SK-N-SH treated with all-trans-retinoic acid at 6 μM for 48 hours (cell line): Measurements from ENCODE around the gene DNAAF1.

ENCODE experiments used
- ARNTL ChIP-seq: fragments of 450-650 bp; formaldehyde crosslinking; IDR thresholded peaks from 2 replicates; pipeline ENCODE4 v1.5.0; 2020; ENCODE audit warnings: low read depth, mild to moderate bottlenecking, moderate library complexity, borderline replicate concordance
- CREB5 ChIP-seq: fragments of 250-450 bp; sonication (Bioruptor Pico); IDR thresholded peaks from 2 replicates; pipeline ENCODE4 v1.5.1; 2020; ENCODE audit warnings: low read depth, mild to moderate bottlenecking, moderate library complexity
- CSDC2 ChIP-seq: fragments of 250-450 bp; sonication (Bioruptor Pico); IDR thresholded peaks from 2 replicates; pipeline ENCODE4 v1.5.0; 2020; ENCODE audit warnings: mild to moderate bottlenecking, moderate library complexity
- ISL1 ChIP-seq: fragments of 250-450 bp; sonication (Bioruptor Pico); IDR thresholded peaks from 2 replicates; pipeline ENCODE4 v2.1.2; 2022; ENCODE audit warnings: mild to moderate bottlenecking, moderate library complexity
- PATZ1 ChIP-seq: fragments of 250-450 bp; sonication (Bioruptor Pico); IDR thresholded peaks from 2 replicates; pipeline ENCODE4 v1.8.0; 2020; ENCODE audit warnings: mild to moderate bottlenecking, moderate library complexity, borderline replicate concordance
- PPARA ChIP-seq: fragments of 250-450 bp; sonication (Bioruptor Pico); IDR thresholded peaks from 2 replicates; pipeline ENCODE4 v1.5.0; 2020; ENCODE audit warnings: mild to moderate bottlenecking, borderline replicate concordance
- RARB ChIP-seq: fragments of 250-450 bp; sonication (Bioruptor Pico); IDR thresholded peaks from 2 replicates; pipeline ENCODE4 v1.8.0; 2021; ENCODE audit warnings: mild to moderate bottlenecking, moderate library complexity
- TCF4 ChIP-seq: fragments of 250-450 bp; sonication (Bioruptor Pico); IDR thresholded peaks from 2 replicates; pipeline ENCODE4 v1.8.0; 2021; ENCODE audit warnings: mild to moderate bottlenecking, moderate library complexity, borderline replicate concordance
- TSHZ2 ChIP-seq: fragments of 250-450 bp; sonication (Bioruptor Pico); IDR thresholded peaks from 2 replicates; pipeline ENCODE4 v1.5.0; 2020; ENCODE audit warnings: mild to moderate bottlenecking, moderate library complexity
- ZC3H10 ChIP-seq: fragments of 250-450 bp; sonication (Bioruptor Pico); IDR thresholded peaks from 2 replicates; pipeline ENCODE4 v1.5.1; 2021; ENCODE audit warnings: mild to moderate bottlenecking, moderate library complexity
- ZFP3 ChIP-seq: fragments of 250-450 bp; sonication (Bioruptor Pico); IDR thresholded peaks from 2 replicates; pipeline ENCODE4 v1.5.0; 2020; ENCODE audit warnings: mild to moderate bottlenecking, moderate library complexity
- ZNF565 ChIP-seq: fragments of 450-650 bp; formaldehyde crosslinking; conservative IDR thresholded peaks from 2 replicates; pipeline ENCODE4 v1.5.0; 2020; ENCODE audit warnings: low read depth, mild to moderate bottlenecking, moderate library complexity
- ZNF70 ChIP-seq: fragments of 450-650 bp; formaldehyde crosslinking; IDR thresholded peaks from 2 replicates; pipeline ENCODE4 v1.5.0; 2020; ENCODE audit warnings: mild to moderate bottlenecking, moderate library complexity

- TF ChIP-seq PATZ1 (CRISPR knock-in tag), result no peak
- no peak for TF ChIP-seq ISL1 (CRISPR knock-in tag)
- TF ChIP-seq ARNTL (CRISPR knock-in tag), result no peak
- TF ChIP-seq ZC3H10, result no peak
- TF ChIP-seq ZNF70, result no peak
- TF ChIP-seq CREB5 (CRISPR knock-in tag), result no peak
- TF ChIP-seq TSHZ2 (CRISPR knock-in tag), result no peak
- no peak for TF ChIP-seq PPARA (CRISPR knock-in tag)
- no peak for TF ChIP-seq ZNF565
- no peak for TF ChIP-seq CSDC2 (CRISPR knock-in tag)
- no peak for TF ChIP-seq ZFP3 (CRISPR knock-in tag)
- TF ChIP-seq TCF4, result no peak
- TF ChIP-seq RARB (CRISPR knock-in tag), result no peak
These were observed 28.2 kb upstream of the DNAAF1 start, which contains the start of gene MBTPS1 for GRCh38 chr16:84116720-84117493.
